Measurements from ENCODE around the gene PPP1R3D.

The PPP1R3D gene

GRCh38 chr20:59925899-59926298 lies 14.2 kb downstream of the PPP1R3D start:
- DNase-seq (ENCODE audit: extremely low read depth, insufficient read length), result no peak
- Histone ChIP-seq H3K4me3 (replicated peaks; ENCODE audit: low read depth, low read length) (no peak overlapping the region), H3K27me3 (replicated peaks; ENCODE audit: control insufficient read depth, insufficient read depth, low read length) (no peaks in the 10 kb centered on the region), H3K36me3 (ENCODE audit: control insufficient read depth, insufficient read depth, low read length) (no peaks in the 10 kb centered on the region)
- no peak for TF ChIP-seq CTCF (IDR thresholded peaks at IDR 0.05; ENCODE audit: insufficient read depth, low read length, poor library complexity, severe bottlenecking)

- Histone ChIP-seq H3K4me3 (replicated peaks; ENCODE audit: low read depth, low read length) (no peak overlapping the region), H3K27me3 (replicated peaks; ENCODE audit: control insufficient read depth, insufficient read depth, low read length) (no peaks in the 10 kb centered on the region), H3K36me3 (ENCODE audit: control insufficient read depth, insufficient read depth, low read length) (no peaks in the 10 kb centered on the region)
- no peak for DNase-seq (ENCODE audit: extremely low read depth, insufficient read length)
- no peak for TF ChIP-seq CTCF (IDR thresholded peaks at IDR 0.05; ENCODE audit: insufficient read depth, low read length, poor library complexity, severe bottlenecking)
These were observed 14.7 kb downstream of the PPP1R3D start for GRCh38 chr20:59925359-59925758.

- DNase-seq (ENCODE audit: extremely low read depth, insufficient read length), result no peak
- TF ChIP-seq CTCF (IDR thresholded peaks at IDR 0.05; ENCODE audit: insufficient read depth, low read length, poor library complexity, severe bottlenecking), result no peak
These were observed 16.6 kb downstream of the PPP1R3D start for GRCh38 chr20:59923514-59923913.

GRCh38 chr20:59920944-59921343 lies 19.2 kb downstream of the PPP1R3D start:
- no peak for DNase-seq (ENCODE audit: extremely low read depth, insufficient read length)
- H3K27me3 ChIP-seq (replicated peaks; ENCODE audit: control insufficient read depth, insufficient read depth, low read length), result no peaks in the 10 kb centered on the region
- H3K4me3 ChIP-seq (replicated peaks; ENCODE audit: low read depth, low read length), result no peak overlapping the region
- TF ChIP-seq CTCF (IDR thresholded peaks at IDR 0.05; ENCODE audit: insufficient read depth, low read length, poor library complexity, severe bottlenecking), result no peak
- no peaks in the 10 kb centered on the region for H3K36me3 ChIP-seq (ENCODE audit: control insufficient read depth, insufficient read depth, low read length)

More at GRCh38 chr20:59923514-59923913, 16.6 kb downstream of the PPP1R3D start:
- Histone ChIP-seq H3K27me3 (replicated peaks; ENCODE audit: control insufficient read depth, insufficient read depth, low read length) (no peaks in the 10 kb centered on the region), H3K36me3 (ENCODE audit: control insufficient read depth, insufficient read depth, low read length) (no peaks in the 10 kb centered on the region), H3K4me3 (replicated peaks; ENCODE audit: low read depth, low read length) (no peak overlapping the region)

- no peak for DNase-seq (ENCODE audit: extremely low read depth, insufficient read length)
- no peak overlapping the region for H3K4me3 ChIP-seq (replicated peaks; ENCODE audit: low read depth, low read length)
- no peak for TF ChIP-seq CTCF (IDR thresholded peaks at IDR 0.05; ENCODE audit: insufficient read depth, low read length, poor library complexity, severe bottlenecking)
- no peaks in the 10 kb centered on the region for H3K36me3 ChIP-seq (ENCODE audit: control insufficient read depth, insufficient read depth, low read length)
- H3K27me3 ChIP-seq (replicated peaks; ENCODE audit: control insufficient read depth, insufficient read depth, low read length), result no peaks in the 10 kb centered on the region
These were observed 27.5 kb downstream of the PPP1R3D start for GRCh38 chr20:59912609-59913008.

- no peaks in the 10 kb centered on the region for H3K36me3 ChIP-seq (ENCODE audit: control insufficient read depth, insufficient read depth, low read length)
- TF ChIP-seq CTCF (IDR thresholded peaks at IDR 0.05; ENCODE audit: insufficient read depth, low read length, poor library complexity, severe bottlenecking), result no peak
- no peak overlapping the region for H3K4me3 ChIP-seq (replicated peaks; ENCODE audit: low read depth, low read length)
- no peak for DNase-seq (ENCODE audit: extremely low read depth, insufficient read length)
- no peaks in the 10 kb centered on the region for H3K27me3 ChIP-seq (replicated peaks; ENCODE audit: control insufficient read depth, insufficient read depth, low read length)
These were observed 29.1 kb downstream of the PPP1R3D start for GRCh38 chr20:59911041-59911440.

Data from GM06990 (cell line).